HG02852 (cell line): ENCODE data around the gene DEFB131B.
"Not testable (repeated sequence)": the region's sequence is repeated elsewhere in the genome, so short reads cannot be mapped to it uniquely, and the experiment has no call there.

Source experiments
- ATAC-seq: cut with Tn5 transposase; IDR thresholded peaks from one replicate; pipeline ENCODE4 v1.9.1; 2021; ENCODE audit warnings: mild to moderate bottlenecking, moderate library complexity; ENCODE audit not compliant: unreplicated experiment

DEFB131B gene

GRCh38 chr11:71911321-71911985 is 33.2 kb downstream of the DEFB131B start:
- ATAC-seq, result not testable (repeated sequence)

DNA sequence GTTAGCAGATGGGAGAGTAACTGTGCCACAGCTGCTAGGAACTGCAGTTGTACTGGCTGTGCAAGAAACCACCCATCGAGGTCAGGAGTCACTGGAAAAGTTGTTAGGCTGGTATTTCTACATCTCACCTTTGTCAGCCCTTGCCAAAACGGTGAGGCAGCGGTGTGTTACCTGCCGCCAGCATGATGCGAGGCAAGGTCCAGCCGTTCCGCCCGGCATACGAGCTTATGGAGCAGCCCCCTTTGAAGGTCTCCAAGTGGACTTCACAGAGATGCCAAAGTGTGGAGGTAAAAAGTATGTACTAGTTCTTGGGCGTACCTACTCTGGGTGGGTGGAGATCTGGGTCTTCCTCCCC is 33.7 kb downstream of the DEFB131B start:
- not testable (repeated sequence) for ATAC-seq

- ATAC-seq, result no peak
Measured at GRCh38 chr11:71913756-71914526, 35.7 kb downstream of the DEFB131B start.

- no peak for ATAC-seq
Measured at GRCh38 chr11:71914617-71915189, 36.5 kb downstream of the DEFB131B start.

- no peak for ATAC-seq
Measured at GRCh38 chr11:71917646-71918140, 39.4 kb downstream of the DEFB131B start.

DNA sequence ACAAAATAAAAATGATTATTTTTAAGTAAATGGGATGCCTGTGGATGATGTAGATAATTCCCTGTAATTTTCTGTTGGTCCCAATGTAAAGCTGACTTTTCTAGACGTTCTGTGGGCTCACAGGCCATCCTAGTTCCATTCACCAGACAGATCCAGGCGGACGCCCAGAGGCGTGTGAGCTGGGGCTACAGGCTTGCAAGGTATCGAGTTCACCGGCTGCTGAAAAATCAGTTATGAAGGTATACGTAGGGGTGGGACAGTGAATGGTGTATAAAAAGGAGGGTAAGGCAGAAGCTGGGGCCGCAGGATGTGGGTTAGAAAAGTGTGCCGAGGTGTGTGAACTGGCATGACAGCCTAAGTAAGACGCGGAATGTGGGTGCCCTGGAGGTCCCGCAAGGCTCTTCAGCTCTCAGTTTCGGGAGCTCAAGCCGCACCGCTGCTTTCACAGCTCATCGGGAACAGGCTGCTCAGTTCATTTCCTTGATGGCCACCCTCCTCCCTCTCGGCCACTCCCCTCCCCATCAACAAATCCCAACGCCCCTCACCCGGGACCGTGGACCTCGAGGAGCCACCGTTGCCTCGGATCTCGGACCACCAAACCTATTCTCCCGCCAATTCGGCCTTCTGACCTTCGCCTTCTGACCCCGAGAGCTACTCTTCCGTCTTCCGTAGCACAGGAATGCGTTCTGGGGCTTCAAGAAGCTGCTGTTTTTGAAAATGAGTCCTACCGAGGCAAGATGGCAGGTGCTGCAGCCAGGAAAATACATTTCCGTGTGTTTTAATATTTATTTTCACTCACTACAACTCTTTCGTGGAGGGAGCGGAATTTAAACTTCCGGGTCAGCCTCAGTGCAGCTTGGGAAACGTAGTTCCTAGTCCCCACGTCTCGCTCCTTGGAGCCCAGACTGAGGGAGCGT is 49.8 kb downstream of the DEFB131B start, which contains the start of gene XNDC1N:
Gene XNDC1N (minus strand): TSS at position 775 of the 917 bp plus-strand sequence. CDS start 5,241 bp downstream, outside the sequence.
- ATAC-seq, result peak; percentile 73

DNA sequence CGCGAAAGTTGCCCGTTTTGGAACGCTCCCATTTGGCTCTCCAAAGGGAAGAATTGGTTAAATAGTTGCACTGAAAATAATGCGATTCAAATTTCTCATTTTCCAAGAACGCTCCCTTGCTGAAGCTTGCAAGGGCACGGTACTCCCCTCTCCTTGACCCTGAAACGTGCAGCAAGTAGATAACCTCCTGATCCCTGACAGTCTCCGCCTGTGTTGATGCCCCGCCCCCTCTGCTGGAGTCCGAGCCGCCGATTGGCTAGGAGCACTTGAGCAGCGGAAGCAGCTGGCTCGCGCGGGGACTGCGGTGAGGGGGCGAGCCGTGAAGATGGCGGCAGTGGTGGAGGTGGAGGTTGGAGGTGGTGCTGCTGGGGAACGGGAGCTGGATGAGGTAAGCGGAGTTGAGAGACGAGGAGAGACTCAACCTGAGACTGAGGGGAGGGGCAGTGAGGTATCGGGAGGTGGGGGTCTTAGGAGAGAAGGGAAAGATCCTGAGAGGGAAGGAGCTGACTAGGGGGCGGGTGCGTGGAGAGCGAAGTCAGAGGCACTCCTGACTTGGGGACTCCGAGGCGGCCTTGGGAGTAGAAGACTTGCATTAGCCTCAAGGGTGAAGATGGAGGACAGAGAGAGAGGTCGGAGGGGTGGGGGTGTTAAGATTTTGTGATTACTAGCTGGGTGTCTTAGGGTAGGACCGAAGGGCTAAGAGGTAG is 50.6 kb downstream of the DEFB131B start, which contains the start of gene RNF121:
Gene RNF121 (plus strand): TSS at position 310 of the 707 bp plus-strand sequence. CDS start 16 bp downstream, at position 326.
- ATAC-seq, result peak; percentile 81

- no peak for ATAC-seq
Measured at GRCh38 chr11:71929491-71929890, 51.2 kb downstream of the DEFB131B start.

- no peak for ATAC-seq
Measured at GRCh38 chr11:71930556-71931244, 52.4 kb downstream of the DEFB131B start.

DNA sequence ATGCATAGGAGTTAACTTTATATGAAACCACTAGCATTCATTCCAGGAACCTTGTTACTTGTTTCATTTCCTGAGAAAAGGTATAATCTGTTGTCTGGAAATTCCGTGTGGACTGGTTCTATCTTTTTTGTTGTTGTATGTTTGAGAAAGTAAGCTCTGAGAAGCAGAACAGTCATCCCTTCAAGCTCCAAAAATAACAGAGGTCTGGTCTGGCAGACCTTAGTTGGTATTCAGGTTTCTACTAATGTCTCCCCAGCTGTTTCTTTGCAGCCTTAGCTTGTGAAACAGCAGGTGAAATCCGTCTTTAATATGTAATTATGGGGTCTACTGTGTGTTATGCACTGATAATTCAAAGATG is 53.0 kb downstream of the DEFB131B start:
- ATAC-seq, result no peak

GRCh38 chr11:71933141-71933933 is 55.1 kb downstream of the DEFB131B start:
- ATAC-seq, result no peak
